HFF-Myc (cell line): Measurements from ENCODE around the gene UGT1A8.

ENCODE experiments used
- DNase-seq: peaks from one replicate; pipeline ENCODE4 v3.0.0-alpha.2; 2011; ENCODE audit warnings: low read depth; ENCODE audit errors: extremely low read depth
- H3K4me3 ChIP-seq: replicated peaks from 2 replicates; pipeline ENCODE4 v1.5.1; 2011; ENCODE audit warnings: low read depth, mild to moderate bottlenecking, control low read depth, low read length
- TF ChIP-seq, protein P1 (sequence below): IDR thresholded peaks from 2 replicates; pipeline ENCODE4 v1.5.1; 2012; ENCODE audit warnings: mild to moderate bottlenecking, low read depth, low read length, control low read depth; ENCODE audit errors: missing control alignments

Gene UGT1A8

DNA sequence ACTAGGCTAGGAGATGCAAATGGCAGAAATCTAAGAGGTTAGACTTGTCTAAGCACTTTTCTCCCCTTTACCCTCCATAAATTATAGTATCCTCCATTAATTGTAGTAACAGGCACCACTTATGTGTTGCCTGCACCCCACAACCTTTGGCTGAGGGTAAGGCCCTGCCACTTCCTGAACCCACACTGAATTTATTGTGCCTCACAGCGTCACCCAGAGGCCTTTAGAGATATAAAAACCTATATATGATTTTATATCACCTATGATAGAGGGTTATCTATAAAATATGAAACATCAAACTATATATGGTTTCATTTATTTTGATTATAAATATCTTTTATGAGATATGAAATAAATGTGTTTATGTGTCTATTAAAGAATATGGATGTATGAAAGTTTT is 56.9 kb downstream of the UGT1A8 start:
- no peak overlapping the region for H3K4me3 ChIP-seq
- TF ChIP-seq, protein P1, sequence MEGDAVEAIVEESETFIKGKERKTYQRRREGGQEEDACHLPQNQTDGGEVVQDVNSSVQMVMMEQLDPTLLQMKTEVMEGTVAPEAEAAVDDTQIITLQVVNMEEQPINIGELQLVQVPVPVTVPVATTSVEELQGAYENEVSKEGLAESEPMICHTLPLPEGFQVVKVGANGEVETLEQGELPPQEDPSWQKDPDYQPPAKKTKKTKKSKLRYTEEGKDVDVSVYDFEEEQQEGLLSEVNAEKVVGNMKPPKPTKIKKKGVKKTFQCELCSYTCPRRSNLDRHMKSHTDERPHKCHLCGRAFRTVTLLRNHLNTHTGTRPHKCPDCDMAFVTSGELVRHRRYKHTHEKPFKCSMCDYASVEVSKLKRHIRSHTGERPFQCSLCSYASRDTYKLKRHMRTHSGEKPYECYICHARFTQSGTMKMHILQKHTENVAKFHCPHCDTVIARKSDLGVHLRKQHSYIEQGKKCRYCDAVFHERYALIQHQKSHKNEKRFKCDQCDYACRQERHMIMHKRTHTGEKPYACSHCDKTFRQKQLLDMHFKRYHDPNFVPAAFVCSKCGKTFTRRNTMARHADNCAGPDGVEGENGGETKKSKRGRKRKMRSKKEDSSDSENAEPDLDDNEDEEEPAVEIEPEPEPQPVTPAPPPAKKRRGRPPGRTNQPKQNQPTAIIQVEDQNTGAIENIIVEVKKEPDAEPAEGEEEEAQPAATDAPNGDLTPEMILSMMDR, result no peak
- no peak for DNase-seq

DNA sequence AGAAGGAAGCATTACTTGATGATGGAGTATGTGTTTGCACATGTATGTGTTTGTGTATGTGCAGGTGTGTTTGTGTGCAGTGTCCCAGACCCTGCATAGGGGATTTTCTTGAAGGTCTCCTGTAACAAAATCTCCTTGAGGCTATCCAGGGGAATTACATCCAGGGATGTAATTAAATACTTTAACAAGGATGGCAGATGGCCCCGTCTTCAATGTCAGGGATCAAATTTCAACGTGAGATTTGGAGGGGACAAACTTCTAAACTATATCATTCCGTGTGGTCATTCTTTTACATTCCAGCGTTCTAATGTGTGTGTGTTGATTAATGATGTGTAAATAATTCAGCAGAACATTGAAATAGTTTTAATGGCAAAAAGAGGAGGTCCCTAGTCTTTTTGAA is 57.6 kb downstream of the UGT1A8 start:
- TF ChIP-seq, protein P1, result no peak
- DNase-seq, result no peak
- H3K4me3 ChIP-seq, result no peak overlapping the region

DNA sequence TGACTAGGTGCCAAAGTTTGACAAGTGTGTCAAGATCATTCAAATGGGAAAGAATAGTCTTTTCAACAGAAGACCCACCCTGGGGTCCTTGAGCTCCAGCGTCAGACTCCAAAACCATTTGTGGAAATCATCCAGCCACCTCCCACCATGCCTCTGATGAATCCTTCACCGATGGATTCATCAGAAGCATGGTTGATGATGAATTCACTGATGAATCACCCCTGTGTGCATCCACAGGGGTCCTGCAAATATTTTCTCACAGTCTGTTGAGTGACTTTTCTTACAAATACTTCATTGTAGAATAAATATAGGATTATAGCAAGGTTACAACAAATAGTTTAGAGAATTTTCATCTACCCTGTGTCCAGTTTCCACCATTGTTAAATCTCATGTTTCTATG is 58.6 kb downstream of the UGT1A8 start:
- TF ChIP-seq, protein P1, result no peak
- DNase-seq, result no peak
- no peak overlapping the region for H3K4me3 ChIP-seq

DNA sequence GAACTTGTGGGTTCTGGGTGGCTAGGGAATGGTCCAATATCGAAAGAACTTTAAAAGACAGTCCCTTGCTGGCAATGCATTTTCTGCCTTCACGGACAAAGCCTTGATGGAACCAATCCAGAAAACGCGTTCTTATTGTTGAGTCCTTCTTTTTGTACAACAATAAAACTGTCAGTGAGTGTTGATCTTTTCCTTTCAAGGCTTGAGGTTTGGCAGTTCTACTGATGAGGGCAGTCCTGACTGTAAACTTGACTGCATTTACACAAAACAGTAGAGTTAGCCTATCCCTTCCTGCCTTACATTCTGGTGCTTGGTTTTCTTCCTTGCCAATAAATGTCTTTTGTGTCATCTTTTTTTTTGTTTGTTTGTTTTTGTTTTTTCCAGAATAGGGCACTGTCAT is 61.8 kb downstream of the UGT1A8 start:
- TF ChIP-seq, protein P1, result no peak
- no peak overlapping the region for H3K4me3 ChIP-seq
- no peak for DNase-seq

DNA sequence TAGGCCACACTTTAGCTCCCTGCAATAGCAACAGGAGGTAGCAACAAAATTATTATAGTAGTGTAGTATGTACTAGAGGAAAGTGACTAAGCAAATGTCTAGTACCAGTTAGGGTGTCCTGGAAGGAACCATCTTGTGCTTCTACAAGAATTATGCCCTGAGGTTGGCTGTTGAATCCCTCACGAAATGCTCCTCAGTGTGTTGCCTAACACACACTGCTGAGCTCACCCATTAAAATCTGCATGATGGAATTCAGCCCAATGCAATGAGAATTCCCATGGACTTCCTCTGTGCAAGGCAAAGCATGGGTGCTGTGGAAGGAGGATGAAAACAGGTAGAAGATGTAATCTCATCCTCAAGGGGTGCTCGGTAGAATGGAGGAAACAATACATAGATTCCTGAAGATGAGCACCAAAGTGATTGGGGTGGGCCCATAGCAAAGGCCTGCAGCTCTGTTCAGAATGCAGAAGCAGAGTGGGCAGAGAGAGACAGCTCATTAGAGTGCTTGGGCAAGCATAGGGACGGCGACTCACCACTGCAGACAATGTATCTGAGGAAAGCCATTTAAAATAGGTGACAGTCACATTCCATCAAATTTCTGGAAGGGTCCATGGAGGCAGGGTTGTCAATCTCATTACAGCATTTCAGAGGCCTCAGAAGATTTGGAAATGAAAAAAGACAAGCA is 63.1 kb downstream of the UGT1A8 start:
- no peak for DNase-seq
- TF ChIP-seq, protein P1, result no peak
- H3K4me3 ChIP-seq, result no peak overlapping the region

DNA sequence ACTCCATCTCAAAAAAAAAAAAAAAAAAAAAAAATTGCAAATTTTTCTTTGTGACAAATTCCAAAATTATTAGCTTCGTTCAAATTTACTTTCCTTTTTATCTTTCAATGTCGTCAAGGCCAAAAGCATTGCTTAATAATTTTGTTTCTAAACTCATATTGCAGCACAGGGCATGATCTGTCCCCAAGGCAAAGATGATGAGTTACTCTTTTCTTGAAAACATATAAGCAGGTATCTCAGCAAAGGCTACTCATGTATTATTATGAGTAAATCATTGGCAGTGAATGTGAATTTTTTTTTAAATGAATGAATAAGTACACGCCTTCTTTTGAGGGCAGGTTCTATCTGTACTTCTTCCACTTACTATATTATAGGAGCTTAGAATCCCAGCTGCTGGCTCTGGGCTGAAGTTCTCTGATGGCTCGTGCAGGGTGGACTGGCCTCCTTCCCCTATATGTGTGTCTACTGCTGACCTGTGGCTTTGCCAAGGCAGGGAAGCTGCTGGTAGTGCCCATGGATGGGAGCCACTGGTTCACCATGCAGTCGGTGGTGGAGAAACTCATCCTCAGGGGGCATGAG is 64.2 kb downstream of the UGT1A8 start, which contains the start of gene UGT1A7:
Gene UGT1A7 (plus strand): TSS at position 381 of the 579 bp plus-strand sequence. CDS start 37 bp downstream, at position 418.
- TF ChIP-seq, protein P1, result no peak
- no peak for DNase-seq
- H3K4me3 ChIP-seq, result no peak within 1 kb of the TSS
